ENCODE measurements around the gene C2CD2.

GRCh38 chr21:41900401-41900800, 53.4 kb downstream of the C2CD2 start:
- no peak for TF ChIP-seq CTCF (IDR thresholded peaks at IDR 0.05)
- TF ChIP-seq POLR2A (IDR thresholded peaks at IDR 0.05), result no peak

Measured in Peyer's patch (tissue), 4 donors.